GM13976 (cell line): ENCODE measurements around the gene STARD10.
A peak's percentile ranks its signal among the peaks of the same experiment; 100 is the strongest.

Experiments used
- DNase-seq: peaks from one replicate; pipeline ENCODE4 v3.0.0; 2012; ENCODE audit warnings: low spot score
- CTCF ChIP-seq: IDR thresholded peaks from 2 replicates; pipeline ENCODE4 v1.5.1; 2012; ENCODE audit warnings: borderline replicate concordance, mild to moderate bottlenecking; ENCODE audit not compliant: insufficient read depth; ENCODE audit errors: extremely low read depth, missing control alignments, control extremely low read depth
- in situ Hi-C: fragments of 300-500 bp; cut with MboI; formaldehyde crosslinking; loops from one replicate; pipeline ENCODE4 v1.12.0; 2022; ENCODE audit warnings: low sequenced_read_pairs, mixed read lengths, inconsistent platforms; ENCODE audit not compliant: unreplicated experiment

STARD10 gene

GRCh38 chr11:72783144-72783905 is 10.5 kb downstream of the STARD10 start:
- no peak for DNase-seq
- no peak for TF ChIP-seq CTCF
- in situ Hi-C loops = no loop called here

DNA sequence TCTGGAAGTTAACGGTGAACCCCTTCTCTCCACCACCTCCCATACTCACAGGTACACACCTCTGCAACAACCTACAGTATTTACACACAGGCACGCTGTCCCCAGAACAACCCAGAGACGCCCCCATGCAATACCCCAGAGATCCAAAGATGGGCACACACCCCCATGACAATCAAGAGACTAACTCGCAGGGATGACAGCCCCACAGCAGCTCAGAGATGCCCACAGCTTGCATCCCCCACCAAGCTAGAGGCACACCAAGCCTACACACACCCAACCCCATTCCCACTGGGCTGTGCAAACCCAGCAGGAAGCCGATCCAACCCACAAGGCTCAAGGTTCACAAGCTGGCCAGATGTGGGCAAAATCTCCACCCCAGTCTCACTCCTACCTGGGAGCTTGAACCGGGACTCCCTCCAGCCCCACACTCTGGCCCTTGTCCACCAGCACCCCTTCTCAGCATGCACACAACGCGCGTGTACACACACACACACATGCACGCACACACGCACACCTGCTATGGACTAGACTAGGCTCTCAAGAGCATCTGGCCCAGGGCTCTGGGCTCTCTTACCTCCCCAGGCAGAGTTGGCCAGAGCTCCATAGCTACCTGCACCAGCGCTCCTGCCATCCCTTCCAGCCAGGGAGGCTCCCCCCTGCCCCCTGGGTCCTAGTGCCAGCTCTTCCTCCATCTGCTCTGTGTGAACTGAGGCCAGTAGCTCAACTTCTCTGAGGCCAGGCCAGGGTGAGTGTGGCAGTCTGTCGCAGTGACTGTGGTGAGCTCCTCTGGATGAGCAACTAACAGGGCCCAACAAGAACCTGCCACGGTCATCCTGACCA is 11.5 kb downstream of the STARD10 start:
- DNase-seq = no peak
- TF ChIP-seq CTCF = no peak
- in situ Hi-C loops = no loop called here

DNA sequence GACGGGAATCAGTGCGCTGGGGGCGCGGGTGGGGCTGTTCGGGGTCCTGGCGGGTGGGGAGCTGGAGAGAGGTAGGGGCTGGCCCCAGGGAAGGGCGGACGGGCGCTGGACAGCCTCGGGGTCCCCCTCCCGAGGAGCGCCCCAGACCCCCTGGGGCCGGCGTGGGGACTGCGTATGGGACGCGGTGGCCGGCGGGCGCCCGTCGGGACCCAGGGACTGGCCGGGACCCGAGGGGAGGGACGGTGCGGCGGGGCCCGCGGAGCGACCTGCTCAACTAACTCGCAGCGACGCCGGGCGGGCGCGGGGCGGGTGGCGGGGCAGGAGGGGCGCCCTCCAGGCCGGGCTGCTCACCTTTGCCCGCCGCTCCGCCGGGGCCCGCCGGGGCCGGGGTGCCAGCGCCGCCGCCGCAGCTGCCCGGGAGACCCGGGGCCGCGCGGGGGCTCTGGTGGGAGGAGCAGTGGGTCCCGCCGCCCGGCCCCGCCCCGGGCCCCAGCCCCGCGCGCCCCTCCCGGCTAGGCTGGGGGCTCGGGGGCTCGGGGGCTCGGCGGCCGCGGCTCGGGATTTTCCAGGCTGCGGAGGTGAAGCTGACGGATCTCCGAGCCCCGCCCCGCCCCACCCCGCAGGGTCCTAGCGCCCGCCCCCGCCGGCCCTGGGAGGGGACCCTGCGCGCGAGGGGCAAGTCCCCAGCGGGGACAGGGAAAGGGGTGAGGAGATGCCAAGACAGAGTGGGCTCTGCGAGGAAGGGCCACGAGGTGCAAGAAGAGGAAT is 12.3 kb downstream of the STARD10 start:
- no peak for TF ChIP-seq CTCF
- DNase-seq = peak; percentile 87
- in situ Hi-C loops = no loop called here

- in situ Hi-C loops = no loop called here
- no peak for TF ChIP-seq CTCF
- DNase-seq = no peak
Observed at GRCh38 chr11:72781063-72781312, 12.9 kb downstream of the STARD10 start.

DNA sequence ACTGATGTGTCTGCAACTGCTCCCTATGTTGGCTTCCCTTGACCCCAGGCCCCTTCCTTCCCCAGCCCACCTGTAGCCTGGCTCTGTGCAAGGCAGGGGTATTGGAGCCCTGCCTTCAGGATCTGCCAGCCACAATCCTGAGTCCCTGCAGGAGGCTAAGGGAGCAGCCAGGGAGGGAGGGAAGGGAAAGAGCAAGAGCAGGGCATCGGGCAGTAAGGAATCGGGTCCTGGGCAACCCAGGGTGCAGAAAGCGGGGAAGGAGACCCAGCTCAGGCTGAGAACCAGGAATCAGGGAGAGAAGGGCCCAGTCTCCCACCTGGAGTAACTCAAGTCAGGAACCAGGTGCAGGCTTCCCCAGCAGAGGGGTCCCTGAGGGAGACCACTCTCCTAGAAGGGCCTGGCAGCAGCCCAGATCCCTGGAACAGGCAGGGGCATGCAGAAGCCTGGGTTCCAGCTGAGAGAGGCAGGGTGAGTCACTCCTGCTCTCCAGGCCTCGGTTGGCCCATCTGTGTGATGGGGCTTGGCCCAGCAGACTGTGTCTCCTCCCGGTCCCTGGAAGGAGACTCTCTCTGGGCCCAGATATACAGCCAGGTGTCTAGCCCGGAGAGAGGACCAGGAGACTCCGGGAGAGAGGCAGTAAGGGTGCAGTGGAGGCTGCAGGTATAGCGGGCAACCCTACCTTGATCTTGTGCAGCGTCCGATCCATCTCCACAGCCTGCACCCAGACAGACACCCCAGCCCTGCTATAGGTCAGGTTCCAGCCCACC is 13.4 kb downstream of the STARD10 start:
- no peak for TF ChIP-seq CTCF
- DNase-seq = no peak
- in situ Hi-C loops = no loop called here

GRCh38 chr11:72779495-72780128 is 14.2 kb downstream of the STARD10 start:
- in situ Hi-C loops = no loop called here

More at GRCh38 chr11:72779495-72780128, 14.2 kb downstream of the STARD10 start:
- no peak for DNase-seq
- TF ChIP-seq CTCF = no peak
